GM10266 (cell line): ENCODE data around the gene HS3ST4.
"Not testable (repeated sequence)": the region's sequence is repeated elsewhere in the genome, so short reads cannot be mapped to it uniquely, and the experiment has no call there.

Experiments used
- DNase-seq: peaks from one replicate; pipeline ENCODE4 v3.0.0; 2012; ENCODE audit errors: extremely low spot score
- TF ChIP-seq, protein P1 (sequence below): IDR thresholded peaks from 2 replicates; pipeline ENCODE4 v1.5.1; 2012; ENCODE audit warnings: mild to moderate bottlenecking, low read depth; ENCODE audit not compliant: control insufficient read depth, insufficient read depth; ENCODE audit errors: missing control alignments

HS3ST4 gene

DNA sequence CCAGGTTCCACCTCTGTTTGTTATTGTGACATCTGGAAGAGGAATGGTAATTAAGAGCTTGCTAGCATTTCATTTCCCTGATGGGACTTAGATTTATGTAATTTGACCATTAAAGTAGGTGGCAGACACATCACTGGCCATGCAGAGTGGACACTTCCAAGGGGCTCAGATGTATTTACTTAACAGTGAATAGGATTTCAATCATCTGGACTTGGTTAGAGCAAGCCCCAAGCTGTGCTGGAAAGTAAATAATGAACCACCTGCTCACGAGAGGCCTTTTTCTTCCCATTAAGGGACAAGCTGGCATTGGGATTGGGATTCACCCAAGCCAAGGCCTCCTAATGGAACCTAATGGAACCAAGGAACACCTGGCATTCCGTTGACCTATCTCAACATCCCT, 395.3 kb downstream of the HS3ST4 start:
- TF ChIP-seq, protein P1, sequence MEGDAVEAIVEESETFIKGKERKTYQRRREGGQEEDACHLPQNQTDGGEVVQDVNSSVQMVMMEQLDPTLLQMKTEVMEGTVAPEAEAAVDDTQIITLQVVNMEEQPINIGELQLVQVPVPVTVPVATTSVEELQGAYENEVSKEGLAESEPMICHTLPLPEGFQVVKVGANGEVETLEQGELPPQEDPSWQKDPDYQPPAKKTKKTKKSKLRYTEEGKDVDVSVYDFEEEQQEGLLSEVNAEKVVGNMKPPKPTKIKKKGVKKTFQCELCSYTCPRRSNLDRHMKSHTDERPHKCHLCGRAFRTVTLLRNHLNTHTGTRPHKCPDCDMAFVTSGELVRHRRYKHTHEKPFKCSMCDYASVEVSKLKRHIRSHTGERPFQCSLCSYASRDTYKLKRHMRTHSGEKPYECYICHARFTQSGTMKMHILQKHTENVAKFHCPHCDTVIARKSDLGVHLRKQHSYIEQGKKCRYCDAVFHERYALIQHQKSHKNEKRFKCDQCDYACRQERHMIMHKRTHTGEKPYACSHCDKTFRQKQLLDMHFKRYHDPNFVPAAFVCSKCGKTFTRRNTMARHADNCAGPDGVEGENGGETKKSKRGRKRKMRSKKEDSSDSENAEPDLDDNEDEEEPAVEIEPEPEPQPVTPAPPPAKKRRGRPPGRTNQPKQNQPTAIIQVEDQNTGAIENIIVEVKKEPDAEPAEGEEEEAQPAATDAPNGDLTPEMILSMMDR = no peak
- no peak for DNase-seq

DNA sequence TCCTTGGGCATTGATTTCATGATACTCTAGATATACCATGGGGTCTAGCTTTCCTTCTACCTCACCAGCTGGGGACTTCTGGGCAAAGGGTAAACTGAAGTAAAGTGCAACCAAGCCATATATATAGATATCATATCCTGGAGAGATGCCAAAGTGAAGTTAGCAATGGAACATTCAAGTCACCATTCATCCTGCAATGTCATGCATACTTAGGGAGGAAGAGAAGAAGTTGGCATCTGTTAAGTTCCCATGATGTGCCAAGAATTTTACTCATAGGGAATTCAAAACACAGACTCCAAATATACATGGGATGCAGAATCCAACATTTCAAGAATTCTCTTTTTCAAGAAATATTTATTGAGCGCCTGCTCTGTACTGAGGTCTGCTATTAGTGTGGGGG, 399.8 kb downstream of the HS3ST4 start:
- no peak for DNase-seq
- TF ChIP-seq, protein P1 = no peak

DNA sequence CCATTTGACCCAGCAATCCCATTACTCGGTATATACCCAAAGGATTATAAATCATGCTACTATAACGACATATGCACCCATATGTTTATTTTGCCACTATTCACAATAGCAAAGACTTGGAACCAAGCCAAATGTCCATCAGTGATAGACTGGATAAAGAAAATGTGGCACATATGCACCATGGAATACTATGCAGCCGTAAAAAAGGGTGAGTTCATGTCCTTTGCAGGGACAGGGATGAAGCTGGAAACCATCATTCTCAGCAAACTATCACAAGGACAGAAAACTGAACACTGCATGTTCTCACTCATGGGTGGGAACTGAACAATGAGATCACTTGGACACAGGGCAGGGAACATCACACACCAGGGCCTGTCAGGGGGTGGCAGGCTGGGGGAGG, 406.4 kb downstream of the HS3ST4 start:
- not testable (repeated sequence) for DNase-seq

DNA sequence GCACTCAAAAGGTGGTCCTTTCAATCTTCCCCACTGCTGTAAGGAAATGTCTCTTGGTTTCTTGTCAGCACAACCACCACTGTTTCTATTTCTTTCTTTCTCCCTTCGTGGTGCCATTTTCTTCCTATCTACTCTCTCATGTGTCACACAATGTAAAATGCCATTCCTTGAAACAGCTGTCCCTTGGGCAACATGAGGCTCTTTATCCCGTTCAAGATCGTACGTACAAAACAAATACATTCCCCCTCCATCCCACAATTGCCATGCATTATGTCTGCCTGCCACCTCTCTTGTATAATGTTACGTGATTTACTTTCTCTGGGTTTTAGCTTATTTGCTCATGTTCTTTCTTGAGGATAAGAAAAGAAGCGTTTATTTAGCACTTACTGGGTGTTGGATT, 410.6 kb downstream of the HS3ST4 start:
- TF ChIP-seq, protein P1 = no peak
- DNase-seq = no peak

DNA sequence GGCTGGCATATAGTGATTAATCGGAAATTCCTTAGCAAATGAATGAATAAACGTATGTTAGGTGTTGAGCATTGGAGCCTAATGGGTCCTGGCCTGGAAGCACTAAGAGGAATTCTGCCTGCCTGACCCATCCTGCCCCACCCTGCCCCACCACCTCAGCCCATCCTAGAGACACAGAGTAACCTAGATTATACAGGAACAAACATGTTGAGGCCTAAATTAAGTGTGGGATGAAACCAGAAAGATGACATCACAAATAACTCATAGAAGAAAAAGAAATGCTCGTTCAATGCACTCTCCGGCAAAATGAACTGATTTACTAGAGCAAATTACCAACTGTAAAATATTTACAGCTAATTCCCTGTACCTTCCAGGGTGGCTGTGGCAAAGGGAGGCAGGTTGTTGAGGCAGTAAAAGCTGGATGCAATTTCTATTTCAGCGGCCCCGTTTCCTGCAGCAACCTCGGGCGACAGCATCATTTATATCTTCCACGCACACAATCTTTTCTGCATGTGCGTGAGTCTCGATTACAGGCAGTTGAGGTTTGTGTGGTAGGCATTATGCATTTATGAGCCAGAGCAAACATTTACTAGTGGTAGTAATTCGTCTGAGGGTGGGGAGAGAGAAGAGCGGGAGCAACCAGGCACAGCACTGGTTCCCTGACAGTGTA, 417.2 kb downstream of the HS3ST4 start:
- TF ChIP-seq, protein P1 = no peak
- no peak for DNase-seq

DNA sequence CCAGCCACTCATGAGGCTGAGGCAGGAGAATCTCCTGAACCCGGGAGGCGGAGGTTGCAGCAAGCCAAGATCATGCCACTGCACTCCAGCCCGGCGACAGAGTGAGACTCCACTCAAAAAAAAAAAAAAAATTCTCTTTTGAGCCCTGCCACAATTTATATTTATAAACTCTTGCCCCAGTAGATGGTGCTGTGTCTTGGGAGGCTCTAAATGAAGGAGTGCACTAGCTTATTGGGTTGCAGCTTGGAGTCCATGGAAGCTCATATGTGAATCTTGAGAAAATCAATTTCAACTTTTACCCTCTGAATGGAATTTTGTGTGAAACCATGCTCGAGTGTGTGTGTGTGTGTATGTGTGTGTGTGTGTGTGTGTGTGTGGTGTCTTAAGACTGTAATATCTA, 420.1 kb downstream of the HS3ST4 start:
- TF ChIP-seq, protein P1 = no peak
- no peak for DNase-seq

DNA sequence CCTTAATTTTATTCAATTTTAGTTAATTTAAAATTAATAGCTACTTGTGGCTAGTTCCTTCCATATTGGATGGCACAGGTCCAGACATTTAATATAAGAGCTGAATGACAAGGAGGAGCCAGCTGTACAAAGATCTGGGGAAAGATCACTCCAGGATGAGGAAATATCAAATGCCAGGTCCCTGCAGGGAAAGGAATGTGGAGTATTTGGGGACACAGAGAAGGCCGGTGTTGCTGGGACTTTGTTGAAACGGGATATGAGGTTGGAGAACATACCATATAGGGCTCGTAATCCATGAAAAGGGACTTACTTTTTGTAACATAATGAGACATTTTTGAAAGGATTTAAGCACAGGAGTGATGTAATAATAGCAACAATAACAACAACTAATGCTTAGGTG, 426.8 kb downstream of the HS3ST4 start:
- DNase-seq = no peak
- TF ChIP-seq, protein P1 = no peak

DNA sequence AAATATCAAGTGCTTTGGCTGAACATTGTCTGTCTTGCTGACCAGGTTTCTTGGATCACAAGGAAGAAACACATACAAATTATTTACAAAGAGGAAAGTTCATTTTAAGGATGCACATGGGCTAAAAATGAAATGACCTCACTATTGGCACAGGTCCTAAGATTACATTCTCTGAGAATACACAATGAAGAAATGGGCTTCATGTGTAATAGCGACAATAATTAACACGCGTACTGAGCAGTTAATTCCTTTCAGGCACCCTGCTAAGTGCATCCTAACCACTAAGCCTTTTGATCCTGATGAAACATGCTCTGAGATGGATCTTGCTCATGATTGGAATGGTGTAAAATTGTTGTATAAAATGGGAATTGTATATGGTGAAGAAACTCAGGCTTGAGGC, 429.0 kb downstream of the HS3ST4 start:
- DNase-seq = no peak
- TF ChIP-seq, protein P1 = no peak
